Jurkat, Clone E6-1 (cell line): ENCODE data around the gene POLR3A.

Experiments
- DNase-seq: peaks from one replicate; pipeline ENCODE4 v3.0.0-alpha.2; 2011; ENCODE audit warnings: low read depth, low spot score
- H3K4me3 ChIP-seq: 2 replicates; pipeline ENCODE4 v1.5.1; 2011; ENCODE audit warnings: mild to moderate bottlenecking, low read length, control low read depth, moderate library complexity

POLR3A gene

GRCh38 chr10:77962350-77963146 lies 66.8 kb downstream of the POLR3A start:
- H3K4me3 ChIP-seq: no peak overlapping the region

GRCh38 chr10:77961668-77962067 lies 67.6 kb downstream of the POLR3A start:
- H3K4me3 ChIP-seq: no peak overlapping the region
- no peak for DNase-seq

More at GRCh38 chr10:77962350-77963146, 66.8 kb downstream of the POLR3A start:
- DNase-seq: no peak

DNA sequence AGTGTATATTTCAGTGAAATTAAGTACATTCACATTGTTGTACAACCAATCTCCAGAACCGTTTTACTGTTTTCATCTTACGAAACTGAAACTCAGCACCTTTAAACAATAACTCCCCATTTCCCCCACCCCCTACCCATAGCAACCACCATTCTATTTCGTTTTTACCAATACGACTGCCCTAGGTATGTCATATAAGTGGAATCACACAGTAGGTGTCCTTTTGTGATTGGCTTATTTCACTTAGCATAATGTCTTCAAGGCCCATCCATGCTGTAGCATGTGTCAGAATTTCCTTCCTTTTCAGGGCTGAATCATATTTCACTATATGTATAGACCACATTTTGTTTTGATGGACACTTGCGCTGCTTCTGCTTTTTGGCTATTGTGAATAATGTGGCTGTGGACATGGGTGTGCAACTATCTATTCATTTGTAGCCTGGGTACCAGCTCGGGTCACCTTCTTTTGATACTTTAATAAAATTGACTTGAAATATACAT lies 68.4 kb downstream of the POLR3A start:
- H3K4me3 ChIP-seq: no peak overlapping the region
- no peak for DNase-seq

GRCh38 chr10:77959887-77960455 lies 69.3 kb downstream of the POLR3A start:
- DNase-seq: no peak
- H3K4me3 ChIP-seq: no peak overlapping the region

GRCh38 chr10:77959384-77959783 lies 69.9 kb downstream of the POLR3A start:
- no peak overlapping the region for H3K4me3 ChIP-seq
- no peak for DNase-seq

DNA sequence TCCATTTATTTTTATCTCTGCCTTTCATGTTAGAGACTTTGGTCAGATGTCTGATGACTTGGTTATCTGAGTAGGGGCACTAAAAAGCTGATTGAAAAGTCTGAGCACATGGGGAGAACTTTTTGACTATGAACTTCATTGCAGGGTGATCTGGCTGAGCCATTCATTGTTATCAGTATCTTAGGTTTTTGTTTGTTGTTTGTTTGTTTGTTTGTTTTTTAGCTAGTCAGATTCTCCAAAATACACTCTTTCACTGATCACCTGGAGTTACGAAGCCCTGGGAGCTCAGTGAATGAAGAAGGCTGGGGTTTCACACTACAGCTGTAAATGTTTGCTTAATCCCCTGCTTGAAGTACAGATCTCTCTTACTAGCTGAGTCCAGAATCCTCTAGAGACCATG lies 74.2 kb downstream of the POLR3A start:
- H3K4me3 ChIP-seq: no peak overlapping the region
- DNase-seq: no peak

DNA sequence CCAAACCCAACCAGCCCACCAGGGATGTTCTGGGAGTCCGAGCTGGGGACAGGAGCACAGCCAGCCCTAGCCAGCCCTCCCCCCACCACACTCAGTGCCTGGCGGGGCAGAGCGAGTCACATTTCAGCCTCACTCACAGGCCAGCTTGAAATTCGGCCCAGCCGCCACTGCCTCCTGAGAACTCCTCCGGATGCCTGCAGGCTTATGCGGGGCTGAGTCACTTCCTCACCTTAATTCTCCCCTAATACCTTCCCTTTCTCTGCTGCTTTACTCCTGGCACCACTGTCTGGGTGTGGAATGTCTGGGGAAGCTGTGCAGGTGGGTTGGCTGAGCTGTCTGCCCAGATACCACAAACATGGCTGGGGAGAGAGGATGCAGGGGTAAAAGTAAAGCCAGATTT lies 80.1 kb downstream of the POLR3A start:
- no peak overlapping the region for H3K4me3 ChIP-seq
- DNase-seq: no peak

DNA sequence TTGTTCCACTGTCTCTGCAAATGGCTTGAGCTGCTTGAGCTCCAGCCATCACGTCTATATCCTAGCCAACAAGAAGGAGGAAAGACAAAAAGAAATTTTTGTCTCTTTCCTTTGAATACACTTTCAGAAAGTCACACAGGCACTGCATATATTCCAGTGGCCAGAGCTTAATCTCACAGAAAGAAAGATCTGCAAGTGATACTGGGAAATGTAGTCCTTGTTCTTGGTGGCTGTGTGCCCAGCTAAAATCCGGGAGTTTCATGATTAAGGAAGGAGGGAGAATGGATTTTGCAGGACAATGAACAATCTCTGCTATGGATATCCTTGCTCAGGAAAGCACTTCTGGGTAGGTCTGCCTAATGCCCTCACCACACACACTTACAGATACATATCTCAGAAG lies 83.2 kb downstream of the POLR3A start:
- H3K4me3 ChIP-seq: no peak overlapping the region
- DNase-seq: no peak

DNA sequence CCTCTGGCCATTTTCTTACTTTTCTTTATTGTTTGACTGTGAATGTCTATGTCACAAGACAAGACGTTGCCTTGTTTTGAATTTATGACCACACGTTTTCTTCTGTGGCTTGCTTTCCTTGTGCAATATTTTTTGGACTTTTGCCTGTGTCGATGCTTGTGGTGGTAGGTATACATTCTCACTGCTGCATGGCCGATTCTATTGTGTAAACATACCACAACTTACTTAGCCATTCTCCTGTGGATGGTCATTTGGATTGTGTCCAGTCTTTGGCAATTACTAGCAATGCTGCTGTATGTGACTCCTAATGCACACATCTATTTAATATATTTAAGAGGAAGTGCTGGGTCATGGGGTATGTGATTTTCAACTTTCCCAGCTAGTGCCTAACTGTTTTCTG lies 84.8 kb downstream of the POLR3A start:
- no peak overlapping the region for H3K4me3 ChIP-seq
- no peak for DNase-seq

DNA sequence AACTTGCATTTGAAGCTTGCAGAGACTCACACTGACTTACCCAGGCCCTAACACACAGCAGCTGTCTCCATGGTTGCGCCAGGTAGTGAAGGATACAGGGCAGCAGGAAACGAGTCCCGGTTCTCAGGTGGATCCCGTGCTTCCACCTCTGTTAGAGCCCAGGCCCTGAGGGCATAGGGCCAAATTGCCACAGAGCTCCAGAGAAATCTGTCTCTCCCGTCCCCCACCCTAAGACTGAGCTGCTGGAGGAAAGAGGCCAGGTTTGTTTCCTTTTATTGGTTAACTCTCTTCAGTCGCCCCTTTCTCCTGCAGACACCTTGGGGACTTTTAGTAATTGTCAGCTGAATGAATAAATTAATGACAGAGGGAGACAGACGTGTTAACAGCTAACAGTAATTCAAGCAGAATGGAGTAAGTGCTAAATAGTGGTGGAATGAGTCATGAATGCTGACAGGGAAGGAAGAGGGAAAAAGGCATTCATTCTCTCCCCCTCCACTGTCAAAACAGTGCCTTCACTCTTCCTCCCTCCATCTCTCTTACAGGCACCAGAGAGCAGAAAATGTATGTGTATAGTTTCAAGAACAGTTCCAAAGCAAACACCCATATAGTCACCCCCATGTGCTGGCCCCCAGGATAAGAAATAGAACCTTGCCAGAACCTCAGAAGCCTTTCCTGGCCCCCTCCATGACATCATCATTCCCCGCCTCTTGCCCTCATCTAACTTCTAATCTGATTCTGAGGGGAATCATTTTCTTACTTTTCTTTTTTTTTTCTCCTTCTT lies 86.0 kb downstream of the POLR3A start:
- no peak overlapping the region for H3K4me3 ChIP-seq
- DNase-seq: no peak

DNA sequence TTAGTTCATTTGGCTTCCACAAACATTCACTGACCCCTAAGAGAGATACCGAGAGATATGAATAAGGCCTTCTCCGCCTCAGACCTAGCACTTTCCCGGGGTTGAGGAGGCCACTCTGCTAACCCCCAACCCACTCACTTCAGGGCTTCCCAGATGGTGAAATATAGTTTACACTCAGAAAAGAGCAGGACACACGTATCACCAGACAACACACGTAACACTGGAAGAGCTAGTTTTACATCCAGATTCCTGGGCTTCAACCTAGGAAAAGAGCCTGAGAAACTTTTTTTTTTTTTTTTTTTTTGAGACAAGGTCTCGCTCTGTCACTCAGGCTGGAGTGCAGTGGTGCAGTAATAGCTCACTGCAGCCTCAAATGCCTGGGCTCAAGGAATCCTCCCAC lies 87.5 kb downstream of the POLR3A start:
- DNase-seq: no peak
- no peak overlapping the region for H3K4me3 ChIP-seq

- no peak overlapping the region for H3K4me3 ChIP-seq
- no peak for DNase-seq
Measured at GRCh38 chr10:77940627-77941026, 88.7 kb downstream of the POLR3A start.

DNA sequence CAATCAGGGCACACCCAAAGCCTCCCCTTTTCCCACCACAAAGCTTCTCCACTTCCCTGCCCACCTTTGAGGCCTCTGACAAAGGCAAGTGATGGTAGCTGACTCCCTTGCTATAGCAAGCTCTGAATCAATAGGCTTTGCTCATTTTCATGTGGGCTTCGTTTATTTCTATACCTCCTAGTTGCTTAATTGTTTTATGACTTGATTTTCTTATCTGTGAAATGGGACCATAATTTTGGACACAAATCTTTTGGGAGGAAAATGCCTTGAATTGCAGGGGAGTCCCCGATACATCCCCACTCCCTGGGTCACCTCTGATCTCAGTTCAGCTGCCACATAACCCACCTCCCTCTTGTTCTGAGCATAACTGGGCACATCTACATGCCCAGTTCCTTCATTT lies 89.1 kb downstream of the POLR3A start:
- no peak for DNase-seq
- H3K4me3 ChIP-seq: no peak overlapping the region

DNA sequence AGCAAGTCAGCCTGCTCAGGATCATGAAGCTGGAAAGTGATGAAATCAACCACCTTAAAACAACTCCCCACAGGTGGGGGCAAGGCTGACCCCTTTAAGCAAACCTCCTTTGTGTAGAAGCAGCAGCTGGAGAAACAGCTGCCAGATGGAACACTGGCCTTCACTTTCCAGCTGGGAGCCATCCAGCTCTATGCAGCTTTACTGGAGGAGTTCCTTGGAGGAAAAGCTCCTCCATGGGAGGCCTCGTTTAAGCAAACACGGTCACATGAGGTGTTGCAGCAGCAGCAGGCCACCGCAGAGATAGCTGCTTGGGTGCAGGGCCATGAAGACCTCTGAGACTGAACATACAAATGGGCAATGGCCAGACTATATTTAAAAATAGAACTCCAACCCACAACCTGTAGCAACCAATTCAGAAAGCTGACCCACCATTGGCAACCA lies 89.7 kb downstream of the POLR3A start:
- DNase-seq: no peak
- no peak overlapping the region for H3K4me3 ChIP-seq

GRCh38 chr10:77936697-77937567 lies 92.4 kb downstream of the POLR3A start:
- no peak for DNase-seq
- no peak overlapping the region for H3K4me3 ChIP-seq

GRCh38 chr10:77932016-77932715 lies 97.1 kb downstream of the POLR3A start:
- no peak overlapping the region for H3K4me3 ChIP-seq
- no peak for DNase-seq

DNA sequence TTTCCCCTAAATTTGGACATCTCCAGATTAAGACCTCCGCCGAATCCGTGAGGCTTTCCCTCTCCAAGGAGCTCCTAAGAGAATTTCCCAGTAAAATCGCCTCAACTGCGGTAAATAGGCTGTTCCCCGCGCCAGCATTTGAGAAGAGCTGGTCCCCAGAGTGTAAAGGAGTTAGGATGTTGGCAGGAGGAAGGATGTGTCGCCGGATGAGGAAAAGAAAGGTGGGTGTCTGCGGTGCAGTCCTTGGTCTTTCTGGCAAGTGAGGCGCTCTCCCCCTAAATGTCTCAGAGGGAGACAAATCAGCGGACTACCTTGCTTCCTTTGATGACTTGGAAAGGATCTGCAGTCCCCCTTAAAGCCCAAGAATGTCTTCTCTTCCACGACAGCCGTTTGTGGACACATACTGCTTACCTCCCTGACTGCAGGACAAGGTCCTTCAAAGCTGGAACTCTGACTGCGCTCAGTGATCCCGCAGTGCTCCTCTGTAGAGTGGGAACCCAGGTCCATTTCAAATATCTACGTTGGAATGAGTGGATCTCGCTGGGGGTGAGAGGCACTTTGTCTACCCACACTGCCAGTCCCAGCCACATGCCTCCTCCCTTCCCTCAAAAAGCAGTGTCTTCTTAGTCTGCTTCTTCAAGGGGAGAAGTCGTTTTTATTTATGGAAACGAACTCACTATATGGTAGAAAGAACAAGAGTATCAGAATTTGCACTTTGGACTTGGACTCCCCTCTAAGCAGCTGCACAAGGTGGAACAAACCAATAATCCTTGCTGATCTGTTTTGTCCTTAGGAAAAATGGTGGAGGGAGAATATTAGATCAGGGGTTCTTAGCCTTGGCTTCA lies 101.7 kb downstream of the POLR3A start:
- H3K4me3 ChIP-seq: peak overlapping the region; percentile 68
- DNase-seq: no peak
